Stomach smooth muscle (tissue), 2 donors: ENCODE data around the gene AKAP6.

Experiments
- H3K27ac ChIP-seq: one replicate; pipeline ENCODE4 v1.7.0; 2013; ENCODE audit warnings: mild to moderate bottlenecking, low read length, inconsistent platforms
- H3K27me3 ChIP-seq, 2 donors: one replicate each; pipeline ENCODE4 v1.7.0; 2013; ENCODE audit warnings: low read length in 2 of 2; ENCODE audit not compliant: insufficient read depth in 2 of 2, control insufficient read depth in 1 of 2
- H3K36me3 ChIP-seq, 2 donors: one replicate each; pipeline ENCODE4 v1.7.0; 2013; ENCODE audit warnings: low read length in 2 of 2; ENCODE audit not compliant: control insufficient read depth in 2 of 2, insufficient read depth in 2 of 2
- H3K4me1 ChIP-seq: one replicate; pipeline ENCODE4 v1.7.0; 2013; ENCODE audit warnings: low read length; ENCODE audit not compliant: control insufficient read depth, insufficient read depth
- H3K4me3 ChIP-seq, 2 donors: one replicate each; pipeline ENCODE4 v1.7.0; 2013; ENCODE audit warnings: low read length in 2 of 2
- H3K9ac ChIP-seq, 2 donors: one replicate each; pipeline ENCODE4 v1.7.0; 2013; ENCODE audit warnings: low read length in 2 of 2, mild to moderate bottlenecking in 1 of 2
- H3K9me3 ChIP-seq, 2 donors: one replicate each; pipeline ENCODE4 v1.7.0; 2013; ENCODE audit warnings: low read length in 2 of 2; ENCODE audit not compliant: control insufficient read depth in 2 of 2
- donor health status: healthy.
- donor health status: Pancreatic carcinoma.

The AKAP6 gene

GRCh38 chr14:32352631-32353030 is 23.5 kb downstream of the AKAP6 start:
- Histone ChIP-seq H3K27ac (no peak overlapping the region), H3K9ac (no peak overlapping the region), H3K9me3 (no peaks in the 10 kb centered on the region), H3K4me3 (no peak overlapping the region), H3K4me1 (no peaks in the 10 kb centered on the region), H3K36me3 (no peaks in the 10 kb centered on the region), H3K27me3 (no peaks in the 10 kb centered on the region)

- H3K9ac ChIP-seq: no peak overlapping the region
- H3K4me1 ChIP-seq: no peaks in the 10 kb centered on the region
- H3K9me3 ChIP-seq: no peaks in the 10 kb centered on the region
- no peaks in the 10 kb centered on the region for H3K36me3 ChIP-seq
- H3K27me3 ChIP-seq: no peaks in the 10 kb centered on the region
- H3K27ac ChIP-seq: no peak overlapping the region
- H3K4me3 ChIP-seq: no peak overlapping the region
Measured at GRCh38 chr14:32354716-32355115, 25.6 kb downstream of the AKAP6 start.

DNA sequence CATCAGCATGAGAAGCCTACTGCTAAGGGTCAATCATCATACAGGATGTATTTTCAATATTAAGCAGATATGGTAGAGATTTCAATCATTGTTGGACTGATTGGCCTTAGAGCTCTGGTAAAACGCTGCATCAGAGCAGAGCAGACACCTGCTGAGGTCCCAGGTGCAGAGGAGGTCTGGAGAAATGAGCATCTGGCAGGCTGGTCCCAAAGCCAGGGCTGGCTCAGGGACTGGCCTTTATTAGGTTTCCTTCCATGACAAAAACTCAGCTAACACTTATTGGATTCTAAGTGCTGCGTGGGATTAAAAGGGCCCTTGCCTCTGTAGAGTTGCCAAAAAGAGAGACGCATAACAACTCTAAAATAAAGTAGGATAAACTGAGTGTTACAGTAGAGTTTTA is 29.7 kb downstream of the AKAP6 start:
- Histone ChIP-seq H3K4me1 (no peaks in the 10 kb centered on the region), H3K9ac (no peak overlapping the region)

DNA sequence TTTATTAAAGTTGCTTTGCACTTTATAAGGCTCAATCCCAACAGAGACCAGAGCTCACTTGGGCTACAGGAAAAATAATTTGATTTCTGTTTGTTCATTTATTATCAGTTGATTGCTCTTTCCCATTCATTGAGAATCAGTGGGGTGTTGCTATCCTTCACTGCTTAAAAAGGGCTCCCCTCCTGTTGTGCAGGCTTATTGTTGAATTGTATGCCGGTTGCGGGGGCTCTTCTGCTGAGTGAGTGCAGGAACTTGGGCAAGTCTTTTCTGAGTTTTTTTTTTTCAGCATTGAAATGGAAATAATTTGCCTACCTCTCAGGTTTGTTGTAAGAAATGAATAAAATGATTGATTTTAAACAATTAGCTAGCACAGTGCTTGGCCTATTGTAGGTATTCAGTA is 32.6 kb downstream of the AKAP6 start:
- Histone ChIP-seq H3K4me1 (peaks cover 3% of the 10 kb centered on the region), H3K36me3 (no peaks in the 10 kb centered on the region), H3K4me3 (no peak overlapping the region), H3K9ac (no peak overlapping the region), H3K9me3 (no peaks in the 10 kb centered on the region), H3K27ac (no peak overlapping the region), H3K27me3 (no peaks in the 10 kb centered on the region)

More for the DNA sequence above, 29.7 kb downstream of the AKAP6 start:
- Histone ChIP-seq H3K9me3 (no peaks in the 10 kb centered on the region), H3K27ac (no peak overlapping the region), H3K27me3 (no peaks in the 10 kb centered on the region), H3K4me3 (no peak overlapping the region), H3K36me3 (no peaks in the 10 kb centered on the region)

DNA sequence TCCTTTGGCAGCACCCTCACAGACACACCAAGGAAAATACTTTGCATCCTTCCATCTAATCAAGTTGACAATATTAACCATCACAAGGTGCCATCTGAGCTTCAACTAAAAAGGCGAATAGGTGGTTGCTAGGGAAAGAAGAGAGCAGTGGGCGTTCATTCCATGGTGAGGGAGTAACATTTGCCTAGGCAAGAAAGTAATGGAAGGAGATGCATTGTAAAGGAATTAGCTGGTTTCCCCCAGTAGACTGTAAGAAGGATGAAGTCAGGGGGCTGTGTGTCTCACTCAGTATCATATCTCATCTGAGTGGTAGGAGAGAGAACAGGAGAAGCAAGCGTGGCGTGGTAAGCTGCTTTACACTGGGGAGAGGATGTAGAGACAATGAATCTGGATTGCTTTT is 34.7 kb downstream of the AKAP6 start:
- Histone ChIP-seq H3K4me3 (no peak overlapping the region), H3K27me3 (no peaks in the 10 kb centered on the region), H3K27ac (no peak overlapping the region), H3K36me3 (no peaks in the 10 kb centered on the region), H3K9me3 (no peaks in the 10 kb centered on the region), H3K4me1 (peaks cover 7% of the 10 kb centered on the region), H3K9ac (no peak overlapping the region)

- Histone ChIP-seq H3K36me3 (no peaks in the 10 kb centered on the region), H3K9me3 (no peaks in the 10 kb centered on the region), H3K4me1 (peaks cover 7% of the 10 kb centered on the region), H3K27me3 (no peaks in the 10 kb centered on the region), H3K27ac (no peak overlapping the region), H3K4me3 (no peak overlapping the region), H3K9ac (no peak overlapping the region)
Measured at GRCh38 chr14:32364941-32365340, 35.8 kb downstream of the AKAP6 start.

- Histone ChIP-seq H3K9me3 (no peaks in the 10 kb centered on the region), H3K9ac (no peak overlapping the region), H3K4me3 (no peak overlapping the region), H3K27me3 (no peaks in the 10 kb centered on the region), H3K4me1 (peaks cover 7% of the 10 kb centered on the region), H3K27ac (no peak overlapping the region), H3K36me3 (no peaks in the 10 kb centered on the region)
Measured at GRCh38 chr14:32366256-32366879, 37.3 kb downstream of the AKAP6 start.

DNA sequence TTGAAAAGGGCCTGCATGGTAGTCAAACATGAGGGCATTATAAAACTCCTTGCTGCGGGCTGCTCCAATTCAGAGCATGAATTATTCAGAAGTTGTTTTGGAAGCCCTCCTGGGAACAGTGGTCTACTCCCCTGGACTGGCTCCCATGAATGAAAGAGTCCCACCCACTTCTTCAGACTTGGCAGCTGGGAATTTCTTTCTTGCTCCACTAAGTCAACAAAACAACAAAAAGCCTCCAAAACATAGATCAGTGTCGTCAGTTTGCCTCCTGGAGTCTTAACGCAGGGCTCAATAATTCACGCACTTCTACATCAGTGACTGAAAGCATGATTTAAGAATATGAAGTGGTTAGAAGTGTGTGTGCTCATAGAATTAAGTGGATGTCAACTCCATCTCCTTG is 37.9 kb downstream of the AKAP6 start:
- peaks cover 7% of the 10 kb centered on the region for H3K4me1 ChIP-seq
- H3K4me3 ChIP-seq: no peak overlapping the region
- no peaks in the 10 kb centered on the region for H3K36me3 ChIP-seq
- H3K27ac ChIP-seq: no peak overlapping the region
- no peaks in the 10 kb centered on the region for H3K9me3 ChIP-seq
- no peak overlapping the region for H3K9ac ChIP-seq
- H3K27me3 ChIP-seq: no peaks in the 10 kb centered on the region

- H3K27ac ChIP-seq: no peak overlapping the region
Measured at GRCh38 chr14:32367516-32367915, 38.4 kb downstream of the AKAP6 start.

DNA sequence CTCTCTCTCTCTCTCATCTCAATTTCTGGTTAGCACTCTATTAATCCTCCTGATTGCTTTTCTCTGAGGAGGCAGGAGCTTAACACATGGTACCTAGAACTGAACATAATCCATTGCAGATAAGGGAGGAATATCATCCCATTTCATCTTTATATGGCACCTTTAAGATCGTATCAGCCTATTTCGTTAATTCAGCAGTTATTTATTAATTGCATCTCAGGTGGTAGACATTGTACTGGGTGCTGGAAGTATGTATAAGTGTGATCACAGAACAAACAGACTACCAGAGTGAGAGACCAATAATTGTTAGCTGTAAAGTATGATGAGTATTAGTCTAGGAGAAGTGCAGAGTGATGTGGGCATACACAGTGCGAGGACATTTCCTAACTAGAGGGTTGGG is 39.0 kb downstream of the AKAP6 start:
- Histone ChIP-seq H3K27ac (no peak overlapping the region), H3K4me1 (peaks cover 7% of the 10 kb centered on the region), H3K9ac (no peak overlapping the region), H3K4me3 (no peak overlapping the region), H3K9me3 (no peaks in the 10 kb centered on the region), H3K36me3 (no peaks in the 10 kb centered on the region), H3K27me3 (no peaks in the 10 kb centered on the region)

More at GRCh38 chr14:32367516-32367915, 38.4 kb downstream of the AKAP6 start:
- H3K4me1 ChIP-seq: peaks cover 7% of the 10 kb centered on the region
- H3K9me3 ChIP-seq: no peaks in the 10 kb centered on the region
- H3K27me3 ChIP-seq: no peaks in the 10 kb centered on the region
- H3K9ac ChIP-seq: no peak overlapping the region
- H3K36me3 ChIP-seq: no peaks in the 10 kb centered on the region
- no peak overlapping the region for H3K4me3 ChIP-seq

- no peak overlapping the region for H3K4me3 ChIP-seq
- H3K27ac ChIP-seq: no peak overlapping the region
- H3K4me1 ChIP-seq: peaks cover 7% of the 10 kb centered on the region
- H3K9me3 ChIP-seq: no peaks in the 10 kb centered on the region
- H3K9ac ChIP-seq: no peak overlapping the region
- H3K27me3 ChIP-seq: no peaks in the 10 kb centered on the region
- H3K36me3 ChIP-seq: no peaks in the 10 kb centered on the region
Measured at GRCh38 chr14:32370714-32371113, 41.6 kb downstream of the AKAP6 start.
